DND-41 (cell line): ENCODE results near the gene ZDHHC14.

ENCODE experiments used
- EZH2 ChIP-seq: IDR thresholded peaks from 3 replicates; pipeline ENCODE4 v1.6.1; 2012; ENCODE audit warnings: borderline replicate concordance, low read depth, mild to moderate bottlenecking, moderate library complexity, low read length, inconsistent platforms; ENCODE audit not compliant: severe bottlenecking
- TF ChIP-seq, protein P1 (sequence below): IDR thresholded peaks from 2 replicates; pipeline ENCODE4 v1.5.1; 2012; ENCODE audit warnings: borderline replicate concordance, low read length, moderate library complexity, mild to moderate bottlenecking; ENCODE audit not compliant: poor library complexity, severe bottlenecking; ENCODE audit errors: extremely low read depth

DNA sequence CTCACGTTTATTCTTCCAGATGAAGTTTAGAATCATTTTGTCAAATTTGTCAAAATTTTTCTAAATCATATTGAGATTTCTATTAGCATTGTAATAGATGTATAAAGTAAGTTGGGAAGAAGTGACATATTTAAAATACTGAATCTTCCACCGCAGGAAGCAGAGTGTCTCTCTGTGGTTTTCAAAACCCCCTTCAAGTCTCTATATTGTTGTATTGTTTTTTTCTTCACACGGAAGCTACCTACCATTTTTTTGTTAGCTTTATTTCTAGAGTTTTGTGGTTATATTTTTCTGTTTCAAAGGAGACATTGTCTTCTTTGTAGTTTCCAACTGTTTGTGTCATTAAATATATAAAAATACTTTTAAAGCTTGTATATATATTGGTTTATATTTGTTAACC is 188.6 kb downstream of the ZDHHC14 start:
- TF ChIP-seq, protein P1, sequence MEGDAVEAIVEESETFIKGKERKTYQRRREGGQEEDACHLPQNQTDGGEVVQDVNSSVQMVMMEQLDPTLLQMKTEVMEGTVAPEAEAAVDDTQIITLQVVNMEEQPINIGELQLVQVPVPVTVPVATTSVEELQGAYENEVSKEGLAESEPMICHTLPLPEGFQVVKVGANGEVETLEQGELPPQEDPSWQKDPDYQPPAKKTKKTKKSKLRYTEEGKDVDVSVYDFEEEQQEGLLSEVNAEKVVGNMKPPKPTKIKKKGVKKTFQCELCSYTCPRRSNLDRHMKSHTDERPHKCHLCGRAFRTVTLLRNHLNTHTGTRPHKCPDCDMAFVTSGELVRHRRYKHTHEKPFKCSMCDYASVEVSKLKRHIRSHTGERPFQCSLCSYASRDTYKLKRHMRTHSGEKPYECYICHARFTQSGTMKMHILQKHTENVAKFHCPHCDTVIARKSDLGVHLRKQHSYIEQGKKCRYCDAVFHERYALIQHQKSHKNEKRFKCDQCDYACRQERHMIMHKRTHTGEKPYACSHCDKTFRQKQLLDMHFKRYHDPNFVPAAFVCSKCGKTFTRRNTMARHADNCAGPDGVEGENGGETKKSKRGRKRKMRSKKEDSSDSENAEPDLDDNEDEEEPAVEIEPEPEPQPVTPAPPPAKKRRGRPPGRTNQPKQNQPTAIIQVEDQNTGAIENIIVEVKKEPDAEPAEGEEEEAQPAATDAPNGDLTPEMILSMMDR = no peak
- TF ChIP-seq EZH2 = no peak
